Fibroblast of villous mesenchyme (primary cell): ENCODE results near the gene ITGAV. TPM values are rescaled to one million over a fixed set of nuclear protein-coding genes. Genes with fewer than 3 reads are reported as not detected.

ENCODE experiments used
- DNase-seq: peaks from one replicate; pipeline ENCODE4 v3.0.0-alpha.2; 2010; ENCODE audit warnings: low read depth
- H3K4me3 ChIP-seq: 2 replicates; pipeline ENCODE4 v1.5.1; 2011; ENCODE audit warnings: low read depth, mild to moderate bottlenecking, low read length
- CTCF ChIP-seq: IDR thresholded peaks from 2 replicates; pipeline ENCODE4 v1.5.1; 2012; ENCODE audit warnings: low read depth, mild to moderate bottlenecking, low read length; ENCODE audit not compliant: insufficient read depth
- total RNA-seq: library from RNA; depleted of rRNA; stranded (reverse); fragments of >200 nt; gene quantifications from 2 replicates; pipeline ENCODE4 v1.2.3, GENCODE V29; 2012

Gene ITGAV
- total RNA-seq, 1 donor = 417 TPM

GRCh38 chr2:186573531-186573930, 16.3 kb upstream of the ITGAV start:
- no peak for TF ChIP-seq CTCF
- DNase-seq = no peak
- no peak overlapping the region for H3K4me3 ChIP-seq

GRCh38 chr2:186575302-186575701, 14.6 kb upstream of the ITGAV start:
- no peak for TF ChIP-seq CTCF

GRCh38 chr2:186575856-186576255, 14.0 kb upstream of the ITGAV start:
- no peak overlapping the region for H3K4me3 ChIP-seq
- DNase-seq = no peak
- TF ChIP-seq CTCF = no peak

More at GRCh38 chr2:186575302-186575701, 14.6 kb upstream of the ITGAV start:
- DNase-seq = peak; percentile 99
- no peak overlapping the region for H3K4me3 ChIP-seq

GRCh38 chr2:186576614-186577013, 13.2 kb upstream of the ITGAV start:
- DNase-seq = peak; percentile 42
- no peak for TF ChIP-seq CTCF
- H3K4me3 ChIP-seq = no peak overlapping the region

- no peak for DNase-seq
- TF ChIP-seq CTCF = no peak
- no peak overlapping the region for H3K4me3 ChIP-seq
These were observed 7.2 kb upstream of the ITGAV start for GRCh38 chr2:186582698-186583097.

- no peak overlapping the region for H3K4me3 ChIP-seq
- TF ChIP-seq CTCF = no peak
- DNase-seq = no peak
These were observed 5.8 kb upstream of the ITGAV start for GRCh38 chr2:186584053-186584452.

- no peak overlapping the region for H3K4me3 ChIP-seq
- no peak for TF ChIP-seq CTCF
- no peak for DNase-seq
These were observed 1.4 kb upstream of the ITGAV start for GRCh38 chr2:186588421-186588820.
